Heart right ventricle (tissue), 16 donors: Measurements from ENCODE around the gene CCDC92B. TPM values are rescaled to one million over a fixed set of nuclear protein-coding genes. Genes with fewer than 3 reads are reported as not detected.
"Not testable (repeated sequence)": the region's sequence is repeated elsewhere in the genome, so short reads cannot be mapped to it uniquely, and the experiment has no call there.

Experiments used
- ATAC-seq, 8 donors: fragments of 200-7000 bp; cut with Tn5 transposase; one replicate each; pipeline ENCODE4 v1.9.1; 2020; ENCODE audit warnings: mild to moderate bottlenecking in 8 of 8, moderate library complexity in 8 of 8, moderate number of reproducible peaks in 1 of 8
- DNase-seq, 2 donors: peaks; one replicate each; pipeline ENCODE4 v3.0.0-alpha.2; 2020
- H3K27ac ChIP-seq, 10 donors: fragments of 200-600 bp; sonication (generic) in 2 of 10; one replicate each; pipeline versions ENCODE4 v1.5.0 to v1.8.0; 2020 to 2022; ENCODE audit warnings: mild to moderate bottlenecking in 3 of 10
- H3K27me3 ChIP-seq, 7 donors: fragments of 200-600 bp; one replicate each; pipeline ENCODE4 v1.8.0; 2021 to 2022; ENCODE audit warnings: mild to moderate bottlenecking in 2 of 7
- H3K36me3 ChIP-seq, 9 donors: fragments of 200-600 bp; sonication (generic) in 1 of 9; one replicate each; pipeline versions ENCODE4 v1.5.0 to v1.8.0; 2020 to 2022; ENCODE audit warnings: mild to moderate bottlenecking in 2 of 9
- H3K4me1 ChIP-seq, 9 donors: fragments of 200-600 bp; sonication (generic) in 1 of 9; one replicate each; pipeline versions ENCODE4 v1.5.0 to v1.8.0; 2020 to 2022; ENCODE audit warnings: mild to moderate bottlenecking in 4 of 9
- H3K4me3 ChIP-seq, 10 donors: fragments of 200-600 bp; sonication (generic) in 2 of 10; one replicate each; pipeline versions ENCODE4 v1.5.0 to v1.8.0; 2020 to 2022; ENCODE audit warnings: mild to moderate bottlenecking in 7 of 10, moderate library complexity in 2 of 10
- H3K9me3 ChIP-seq, 11 donors: fragments of 200-600 bp in 10 of 11; sonication (generic) in 2 of 11; one replicate each; pipeline versions ENCODE4 v1.5.0 to v1.8.0; 2013 to 2022; ENCODE audit warnings: mild to moderate bottlenecking in 2 of 11, control low read depth in 1 of 11, moderate library complexity in 1 of 11
- WGBS, 2 donors: extraction: QIAGEN DNeasy Blood & Tissue Kit; methylation state at CpG; one replicate each; pipeline ENCODE4 v1.1.7; 2013; ENCODE audit warnings: inconsistent platforms in 1 of 2; 5-methylcytosine and 5-hydroxymethylcytosine counted together
- intact Hi-C, 10 donors: fragments of 100-400 bp; cut with DNase I; formaldehyde crosslinking; loops; one replicate each; pipeline versions ENCODE4 v1.11.1 to v1.14.2; 2022
- polyA plus RNA-seq, 2 donors: library from polyadenylated mRNA; stranded (reverse); fragments of 200-250 nt; gene quantifications; one replicate each; pipeline ENCODE4 v1.2.3, GENCODE V29; 2013
- total RNA-seq, 10 donors: library from RNA; stranded (reverse); fragmentation: NEBNext Ultra II Directional in 3 of 10; extraction: Animal tissue kit (Norgen Biotek cat#: 25700) in 3 of 10; gene quantifications; one replicate each; pipeline versions ENCODE4 v1.2.1 to v1.2.4, GENCODE V29; 2021 to 2023
- TF ChIP-seq, protein P1 (sequence below), 9 donors: fragments of 200-600 bp; sonication (generic) in 2 of 9; IDR thresholded peaks; one replicate each; pipeline versions ENCODE4 v1.5.0 to v1.8.0; 2021 to 2022; ENCODE audit warnings: antibody characterized with exemption in 9 of 9, mild to moderate bottlenecking in 5 of 9, moderate library complexity in 1 of 9
- donor health status: Arrhythmogenic right ventricular cardiomyopathy.
- donor health status: ischemic (EF 13 %, LVEDD 7.1; RV severe dilation, severe dysfunction).
- donor health status: healthy with polysubstance abuse.
- donor health status: DM: no; HTN: yes; CAD: no.
- donor health status: DM: no; HTN: no; CAD: no.
- donor health status: ischemic (EF 25% LVEDD 6.9; RV normal size, moderate dysfunction).
- donor health status: ischemic (EF 25% LVEDD 5.7; RV mildly dilated, moderate dysfunction).
- donor health status: healthy.
- donor health status: DM: yes; HTN: yes; CAD: no.
- donor health status: Ischemic cardiomyopathy.
- donor health status: ischemic (EF 35%, LVEDD 5.7; RV mildly dilated, moderate dysfunction).
- donor health status: nonischemic (EF 11% LVEDD 7.7; RV severe dilation, severe dysfunction).
- donor health status: DM: yes; HTN: yes; CAD: no.
- donor health status: PGD.
- donor health status: ischemic (EF 29% LVEDD 5.4; RV normal size, mild dysfunction).
- donor health status: nonischemic (EF 23%, LVEDD 6.1; RV moderate dilation, normal function).

Gene CCDC92B
- total and polyA plus RNA-seq, 12 donors: 0.06 to 0.44 (median 0.19) TPM

DNA sequence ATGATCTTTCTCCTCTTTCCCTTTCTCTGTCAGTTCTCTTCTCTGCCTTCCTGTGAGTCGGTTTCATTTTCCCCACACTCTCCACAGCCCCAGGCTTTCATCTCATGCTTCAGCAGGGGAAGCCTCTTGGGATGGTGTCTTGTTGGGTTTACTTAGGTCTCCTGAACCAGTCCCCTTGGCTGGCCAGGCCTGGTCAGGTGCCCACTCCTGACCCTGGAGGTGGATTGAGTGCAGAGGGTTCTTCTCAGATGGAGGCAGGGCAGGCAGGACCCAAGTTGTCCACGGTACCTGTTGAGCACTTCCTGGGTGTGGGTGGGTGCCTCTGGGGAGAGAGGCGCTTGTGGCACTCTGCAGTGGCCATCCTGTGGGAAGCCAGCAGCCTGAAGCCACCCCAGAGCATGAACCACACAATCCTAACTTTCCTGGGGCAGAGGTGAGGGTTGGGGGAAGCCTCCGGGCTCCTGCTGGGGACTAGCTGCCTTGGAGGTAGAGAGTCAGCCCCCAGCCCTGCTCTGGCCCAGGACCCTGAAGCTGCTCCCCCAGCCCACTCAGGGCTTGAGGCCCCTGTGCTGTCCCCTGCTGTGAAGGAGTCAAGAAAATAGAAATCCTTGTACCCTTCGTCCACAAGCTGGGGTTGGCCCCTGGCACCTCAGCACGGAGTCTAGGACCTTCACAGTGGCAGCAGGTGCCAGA, 44.8 kb upstream of the CCDC92B start:
- DNase-seq: no peak
- H3K27me3 ChIP-seq: peaks cover 0 to 47% (median 20%) of the 10 kb centered on the region in 7 donors
- WGBS, 2 donors: 75 to 86% methylated on average over 6 of the region's 6 CpGs

DNA sequence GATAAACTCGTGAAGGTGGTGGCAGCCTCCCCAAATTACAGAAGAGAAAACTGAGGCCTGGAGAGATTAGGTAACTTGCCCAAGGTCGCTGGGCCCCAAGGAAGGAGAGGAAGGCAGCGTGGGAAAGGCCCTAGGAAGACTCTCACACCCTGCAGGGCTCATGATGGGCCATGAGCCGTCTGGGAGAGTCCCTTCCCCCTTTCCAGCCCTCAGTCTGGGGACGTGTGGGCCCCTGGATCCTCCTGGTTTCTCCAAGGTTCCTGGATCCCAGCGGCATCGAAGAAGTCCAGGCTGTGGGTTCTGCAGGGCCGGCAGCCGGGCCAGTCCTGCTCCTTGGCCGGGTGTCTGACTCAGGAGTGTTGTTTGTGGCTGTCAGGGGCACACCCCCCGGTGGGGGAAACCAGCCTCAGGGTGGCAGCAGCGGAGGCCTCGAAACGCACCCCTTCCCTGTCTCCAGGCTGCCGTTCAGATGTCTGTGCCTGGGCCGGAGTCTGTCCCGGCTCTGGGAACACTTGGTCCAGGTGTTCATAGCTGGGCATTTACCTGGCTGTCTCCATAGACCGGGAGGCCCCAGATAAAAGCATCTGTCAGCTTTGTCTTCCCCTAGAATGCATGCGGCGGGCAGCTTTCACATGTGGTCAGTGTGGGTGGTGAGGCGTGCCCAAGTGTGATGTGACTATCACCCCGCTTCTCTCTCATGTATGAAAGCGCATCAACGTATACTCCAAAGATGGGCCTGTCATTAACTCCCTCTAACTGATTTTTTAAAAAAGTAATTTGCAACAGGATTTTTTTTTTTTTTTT, 43.1 kb upstream of the CCDC92B start:
- TF ChIP-seq, protein P1, sequence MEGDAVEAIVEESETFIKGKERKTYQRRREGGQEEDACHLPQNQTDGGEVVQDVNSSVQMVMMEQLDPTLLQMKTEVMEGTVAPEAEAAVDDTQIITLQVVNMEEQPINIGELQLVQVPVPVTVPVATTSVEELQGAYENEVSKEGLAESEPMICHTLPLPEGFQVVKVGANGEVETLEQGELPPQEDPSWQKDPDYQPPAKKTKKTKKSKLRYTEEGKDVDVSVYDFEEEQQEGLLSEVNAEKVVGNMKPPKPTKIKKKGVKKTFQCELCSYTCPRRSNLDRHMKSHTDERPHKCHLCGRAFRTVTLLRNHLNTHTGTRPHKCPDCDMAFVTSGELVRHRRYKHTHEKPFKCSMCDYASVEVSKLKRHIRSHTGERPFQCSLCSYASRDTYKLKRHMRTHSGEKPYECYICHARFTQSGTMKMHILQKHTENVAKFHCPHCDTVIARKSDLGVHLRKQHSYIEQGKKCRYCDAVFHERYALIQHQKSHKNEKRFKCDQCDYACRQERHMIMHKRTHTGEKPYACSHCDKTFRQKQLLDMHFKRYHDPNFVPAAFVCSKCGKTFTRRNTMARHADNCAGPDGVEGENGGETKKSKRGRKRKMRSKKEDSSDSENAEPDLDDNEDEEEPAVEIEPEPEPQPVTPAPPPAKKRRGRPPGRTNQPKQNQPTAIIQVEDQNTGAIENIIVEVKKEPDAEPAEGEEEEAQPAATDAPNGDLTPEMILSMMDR (IDR thresholded peaks at IDR 0.05): no peak
- DNase-seq: no peak
- Histone ChIP-seq H3K36me3 (no peaks in the 10 kb centered on the region), H3K27me3 (peaks cover 0 to 47% (median 20%) of the 10 kb centered on the region in 7 donors), H3K27ac (peak overlapping the region in 1 of 10 donors; percentile 76), H3K9me3 (no peaks in the 10 kb centered on the region), H3K4me3 (no peak overlapping the region), H3K4me1 (peaks cover 0 to 52% (median 0%) of the 10 kb centered on the region in 9 donors)
- WGBS, 2 donors: 63 to 70% methylated on average over 24 of the region's 24 CpGs
- no peak for ATAC-seq
- intact Hi-C loops: no loop called here

More for the DNA sequence above, 44.8 kb upstream of the CCDC92B start:
- Histone ChIP-seq H3K36me3 (no peaks in the 10 kb centered on the region), H3K9me3 (no peaks in the 10 kb centered on the region), H3K4me1 (peaks cover 0 to 68% (median 0%) of the 10 kb centered on the region in 9 donors), H3K27ac (peak overlapping the region in 1 of 10 donors; percentile 47), H3K4me3 (no peak overlapping the region)
- TF ChIP-seq, protein P1 (IDR thresholded peaks at IDR 0.05): no peak
- no peak for ATAC-seq
- intact Hi-C loops: no loop called here

DNA sequence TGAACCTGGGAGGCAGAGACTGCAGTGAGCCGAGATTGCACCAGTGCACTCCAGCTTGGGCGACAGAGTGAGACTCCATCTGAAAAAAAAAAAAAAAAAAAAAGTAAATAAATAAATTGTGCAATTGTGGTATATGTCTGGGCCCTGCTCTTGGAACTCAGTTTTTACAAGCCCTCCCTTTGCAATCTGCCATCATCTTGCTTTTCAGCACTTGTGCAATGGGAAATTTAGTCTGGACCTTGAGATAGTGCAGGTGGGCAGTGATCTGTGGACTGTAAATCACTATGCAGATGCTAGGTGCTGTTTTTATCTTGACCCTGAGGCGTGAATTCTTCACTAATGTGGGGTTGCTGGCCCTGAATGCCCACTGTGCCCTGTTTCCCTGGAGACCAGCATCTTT, 40.2 kb upstream of the CCDC92B start:
- Histone ChIP-seq H3K4me3 (no peak overlapping the region), H3K4me1 (peaks cover 0 to 50% (median 0%) of the 10 kb centered on the region in 9 donors), H3K27ac (no peak overlapping the region), H3K9me3 (no peaks in the 10 kb centered on the region), H3K36me3 (no peaks in the 10 kb centered on the region), H3K27me3 (peaks cover 0 to 27% (median 6%) of the 10 kb centered on the region in 7 donors)
- WGBS, 2 donors: 58 to 77% methylated on average over 3 of the region's 3 CpGs
- intact Hi-C loops: no loop called here
- TF ChIP-seq, protein P1 (IDR thresholded peaks at IDR 0.05): no peak
- DNase-seq: no peak
- ATAC-seq: no peak

DNA sequence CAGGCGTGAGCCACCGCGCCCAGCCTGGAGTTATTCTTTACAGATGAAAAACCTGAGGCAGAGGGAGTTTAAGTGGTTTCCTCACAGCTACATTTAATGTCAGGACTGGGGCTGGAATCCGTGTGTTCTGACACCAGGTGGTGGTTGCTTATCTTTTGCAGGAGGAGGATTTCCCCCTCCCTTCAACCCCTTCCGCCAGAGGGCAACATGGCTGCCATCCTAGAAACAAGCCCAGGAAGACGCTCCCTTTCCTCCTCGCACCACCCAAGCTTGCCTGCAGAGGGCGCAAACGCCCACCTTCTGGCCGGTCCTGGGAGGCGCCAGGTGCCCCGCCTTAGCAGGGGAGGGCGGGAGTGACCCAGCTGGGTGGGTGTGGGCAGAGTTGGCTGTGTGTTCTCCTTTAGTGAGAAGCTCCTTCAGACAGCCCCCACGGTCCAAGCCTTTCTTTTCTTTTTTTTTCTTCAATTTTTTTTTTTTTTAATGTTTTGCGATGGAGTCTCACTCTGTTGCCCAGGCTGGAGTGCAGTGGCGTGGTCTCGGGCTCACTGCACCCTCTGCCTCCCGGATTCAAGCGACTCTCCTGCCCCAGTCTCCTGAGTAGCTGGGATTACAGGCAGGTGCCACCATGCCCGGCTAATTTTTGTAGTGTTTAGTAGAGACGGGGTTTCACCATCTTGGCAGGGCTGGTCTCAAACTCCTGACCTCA, 36.9 kb upstream of the CCDC92B start:
- H3K27ac ChIP-seq: no peak overlapping the region
- intact Hi-C loops: no loop called here
- 35% methylated on average over 21 of the region's 21 CpGs for WGBS, 2 donors
- peaks cover 0 to 4% (median 0%) of the 10 kb centered on the region in 11 donors for H3K9me3 ChIP-seq
- H3K4me1 ChIP-seq: peaks cover 0 to 21% (median 0%) of the 10 kb centered on the region in 9 donors
- TF ChIP-seq, protein P1 (IDR thresholded peaks at IDR 0.05): peak; percentile 19 to 87 (median 65)
- peaks cover 0 to 12% (median 6%) of the 10 kb centered on the region in 7 donors for H3K27me3 ChIP-seq
- ATAC-seq (peak; percentile 88 to 93 (median 90)), DNase-seq (peak; percentile 70 to 82)
- no peaks in the 10 kb centered on the region for H3K36me3 ChIP-seq
- no peak overlapping the region for H3K4me3 ChIP-seq

DNA sequence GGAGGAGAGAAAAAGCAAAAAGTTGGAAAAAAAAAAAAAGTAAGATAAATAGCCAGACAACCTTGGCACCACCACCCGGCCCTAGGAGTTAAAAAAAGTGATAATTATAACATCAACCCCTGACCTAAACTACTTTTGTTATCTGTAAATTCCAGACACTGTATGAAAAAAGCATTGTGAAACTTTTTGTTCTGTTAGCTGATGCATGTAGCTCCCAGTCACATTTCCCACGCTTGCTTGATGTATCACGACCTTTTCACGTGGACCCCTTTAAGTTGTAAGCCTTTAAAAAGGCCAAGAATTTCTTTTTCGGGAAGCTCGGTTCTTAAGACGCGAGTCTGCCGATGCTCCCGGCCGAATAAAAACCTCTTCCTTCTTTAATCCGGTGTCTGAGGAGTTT, 35.9 kb upstream of the CCDC92B start:
- ATAC-seq, DNase-seq, H3K9me3 ChIP-seq, H3K4me3 ChIP-seq, intact Hi-C loops, H3K36me3 ChIP-seq, H3K27ac ChIP-seq: not testable (repeated sequence)
- peaks cover 0 to 12% (median 0%) of the 10 kb centered on the region in 9 donors for H3K4me1 ChIP-seq
- WGBS, 2 donors: 74 to 79% methylated on average over 12 of the region's 12 CpGs
- H3K27me3 ChIP-seq: peaks cover 0 to 11% (median 2%) of the 10 kb centered on the region in 7 donors
